AG08395 (cell line): ENCODE measurements around the gene MYO7B.
"Not testable (repeated sequence)": the region's sequence is repeated elsewhere in the genome, so short reads cannot be mapped to it uniquely, and the experiment has no call there.

Experiments used
- DNase-seq: peaks from one replicate; pipeline ENCODE4 v3.0.0; 2012; ENCODE audit warnings: mixed read lengths, low spot score

The MYO7B gene

GRCh38 chr2:127524198-127524834 lies 11.2 kb upstream of the MYO7B start:
- not testable (repeated sequence) for DNase-seq

DNA sequence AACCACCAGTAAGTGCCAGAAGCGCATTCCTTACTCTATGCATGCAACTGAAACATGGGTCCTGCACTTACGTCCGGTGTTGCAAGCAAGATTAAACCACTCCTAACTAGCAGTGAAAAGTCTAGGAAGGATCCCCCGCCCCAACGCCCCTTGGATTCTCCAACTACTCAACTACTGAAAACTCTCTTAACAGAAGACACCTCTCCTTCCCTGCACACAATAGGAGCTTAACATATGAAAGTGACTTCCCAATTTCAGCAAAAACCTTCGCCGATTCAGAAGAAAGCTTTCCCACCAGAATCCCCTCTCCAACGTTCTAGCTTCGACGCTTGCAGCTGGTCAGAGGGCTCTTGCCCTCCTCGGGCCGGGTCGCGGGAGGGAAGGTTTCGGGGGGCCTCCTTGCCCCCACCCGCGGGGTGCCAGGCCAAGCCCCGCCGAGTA lies 9.8 kb upstream of the MYO7B start:
- DNase-seq = peak; percentile 54

DNA sequence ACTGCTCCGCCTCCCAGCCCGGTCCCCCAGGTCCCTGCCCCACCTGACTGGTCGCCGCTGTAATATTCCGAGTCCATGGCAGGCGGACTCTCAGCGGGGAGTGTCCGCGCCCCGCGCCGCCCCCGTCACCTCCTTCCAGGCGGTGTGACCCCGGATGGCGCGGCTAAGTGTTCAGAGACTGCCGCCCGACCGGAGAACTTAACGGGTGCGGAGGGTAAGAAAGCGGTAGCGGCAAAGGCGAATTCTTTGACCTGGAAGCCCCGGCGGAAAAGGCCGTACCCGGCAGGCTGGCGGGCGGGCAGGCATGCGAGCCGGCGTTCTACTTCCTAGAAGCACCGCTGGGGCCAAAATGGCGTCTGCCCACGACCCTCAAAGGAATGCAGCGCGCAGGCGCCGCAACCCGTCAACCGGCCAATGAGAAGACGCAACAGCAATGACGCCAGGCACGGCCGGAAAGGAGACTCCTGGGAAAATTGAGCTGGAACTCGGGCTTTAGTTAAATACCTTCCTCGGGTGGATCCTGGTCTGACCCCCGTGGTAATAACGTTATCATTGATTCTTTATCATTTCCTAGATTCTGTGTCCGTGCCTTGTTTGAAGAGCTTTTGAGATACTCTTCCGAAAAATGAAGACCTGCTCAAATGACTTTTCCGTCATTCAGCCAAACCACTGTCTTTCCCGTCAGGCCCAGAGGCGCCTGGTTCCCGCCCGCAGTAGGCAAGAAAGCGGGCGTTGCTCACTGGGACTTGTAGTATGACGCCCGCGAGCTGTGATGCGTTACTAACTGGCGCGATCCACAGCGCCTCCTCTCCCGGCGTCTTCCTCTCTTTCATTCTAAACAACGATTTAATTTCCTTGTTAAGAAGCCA lies 9.1 kb upstream of the MYO7B start, which contains the start of gene IWS1:
Gene IWS1, minus strand, starts transcription at position 358 of the 869 bp plus-strand sequence. Its CDS starts 281 bp downstream, at position 77.
- DNase-seq = peak; percentile 97

GRCh38 chr2:127527001-127527804 lies 8.3 kb upstream of the MYO7B start:
- DNase-seq = no peak

GRCh38 chr2:127528487-127528886 lies 7.0 kb upstream of the MYO7B start:
- DNase-seq = no peak

GRCh38 chr2:127529416-127529815 lies 6.1 kb upstream of the MYO7B start:
- DNase-seq = not testable (repeated sequence)

GRCh38 chr2:127530245-127531140 lies 5.0 kb upstream of the MYO7B start:
- DNase-seq = no peak

- DNase-seq = peak; percentile 46
Measured at GRCh38 chr2:127531221-127531648, 4.2 kb upstream of the MYO7B start.

DNA sequence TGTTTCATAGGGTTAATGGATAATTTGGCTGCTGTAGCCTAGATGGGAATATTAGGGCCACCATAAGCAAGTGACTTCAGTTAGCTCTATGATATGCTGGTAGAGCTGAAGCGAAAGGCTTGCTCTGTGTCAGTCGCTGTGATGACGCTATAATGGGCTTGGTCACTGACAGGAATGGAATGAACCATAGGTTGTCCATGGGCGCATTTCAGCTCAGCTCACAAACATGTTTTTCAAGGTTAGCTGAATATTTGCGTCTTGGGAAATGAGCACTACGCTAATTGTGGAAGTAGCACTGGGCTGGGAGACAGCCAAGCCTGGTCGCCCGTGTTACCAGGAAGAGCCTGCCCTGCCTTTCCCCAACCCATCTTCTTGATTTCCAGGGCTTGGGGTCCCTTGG lies 3.2 kb upstream of the MYO7B start:
- no peak for DNase-seq

- DNase-seq = no peak
Measured at GRCh38 chr2:127535918-127536317, 435 bp downstream of the MYO7B start.

GRCh38 chr2:127536707-127537541 lies 1.4 kb downstream of the MYO7B start:
- no peak for DNase-seq

GRCh38 chr2:127537644-127538043 lies 2.2 kb downstream of the MYO7B start:
- DNase-seq = no peak

- no peak for DNase-seq
Measured at GRCh38 chr2:127541809-127542208, 6.3 kb downstream of the MYO7B start.

GRCh38 chr2:127542231-127542630 lies 6.7 kb downstream of the MYO7B start:
- DNase-seq = no peak

DNA sequence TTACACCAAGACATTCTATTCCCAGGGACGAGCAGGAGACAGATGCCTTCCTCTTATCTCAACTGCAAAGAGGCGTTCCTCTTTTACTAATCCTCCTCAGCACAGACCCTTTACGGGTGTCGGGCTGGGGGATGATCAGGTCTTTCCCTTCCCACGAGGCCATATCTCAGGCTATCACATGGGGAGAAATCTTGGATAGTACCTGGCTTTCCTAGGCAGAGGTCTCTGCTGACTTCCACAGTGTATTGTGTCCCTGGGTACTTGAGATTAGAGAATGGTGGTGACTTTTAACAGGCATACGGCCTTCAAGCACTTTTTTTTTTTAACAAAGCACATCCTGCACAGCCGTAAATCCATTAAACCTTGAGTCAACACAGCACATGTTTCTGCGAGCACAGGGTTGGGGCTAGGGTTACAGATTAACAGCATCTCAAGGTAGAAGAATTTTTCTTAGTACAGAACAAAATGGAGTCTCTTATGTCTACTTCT lies 7.6 kb downstream of the MYO7B start:
- not testable (repeated sequence) for DNase-seq

DNA sequence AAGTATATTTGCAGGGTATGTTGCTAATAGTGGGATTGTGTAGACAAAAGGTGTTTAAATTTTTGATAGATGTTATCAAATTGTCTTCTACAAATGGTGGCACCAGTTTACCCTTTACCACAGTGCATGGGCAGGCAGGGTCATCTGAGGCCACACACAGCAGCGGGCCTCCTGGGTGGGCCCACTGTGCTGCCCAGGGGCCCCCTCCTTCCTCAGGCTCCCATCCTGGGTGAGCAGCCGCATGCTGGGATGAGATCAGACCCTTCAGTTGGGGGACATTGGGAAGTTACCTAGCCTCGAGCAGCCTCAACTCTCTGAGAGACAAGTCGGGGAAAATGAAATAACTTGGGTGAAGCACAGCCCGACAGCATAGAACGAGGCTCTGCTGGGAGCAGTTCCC lies 9.7 kb downstream of the MYO7B start:
- DNase-seq = no peak

- DNase-seq = no peak
Measured at GRCh38 chr2:127545796-127546195, 10.3 kb downstream of the MYO7B start.

- no peak for DNase-seq
Measured at GRCh38 chr2:127546797-127547196, 11.3 kb downstream of the MYO7B start.

DNA sequence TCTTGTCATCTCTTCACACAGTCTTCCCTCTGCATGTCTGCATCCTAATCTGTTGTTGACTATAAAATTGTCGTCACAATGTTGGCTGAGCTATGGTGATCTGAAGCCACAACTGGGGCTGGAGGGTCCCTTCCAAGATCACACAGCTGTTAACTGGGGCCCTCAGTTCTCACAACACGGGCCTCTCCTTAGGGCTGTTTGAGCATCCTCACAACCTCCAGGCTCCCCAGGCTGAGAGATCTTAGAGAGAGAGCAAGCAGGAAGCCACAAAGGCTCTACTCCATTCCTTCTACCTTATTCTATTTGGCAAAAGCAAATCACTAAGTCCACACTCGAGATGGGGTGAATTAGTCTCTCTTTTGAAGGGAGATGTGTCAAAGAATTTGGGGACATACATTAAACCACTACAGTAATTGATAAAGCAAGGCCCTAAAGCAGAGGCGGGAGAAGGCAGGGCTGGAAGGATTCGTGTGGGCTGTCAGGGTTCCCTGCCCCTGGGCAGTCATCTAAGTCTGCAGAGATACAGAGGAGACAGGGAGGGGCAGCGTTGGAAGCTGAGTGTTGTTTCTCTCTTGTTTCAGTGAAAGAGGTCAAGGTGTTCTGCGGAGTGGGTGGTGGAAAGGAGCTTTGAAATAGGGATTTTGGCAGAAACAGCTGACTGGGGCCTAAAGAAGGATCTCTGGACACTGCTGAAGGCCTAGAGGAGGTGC lies 15.9 kb downstream of the MYO7B start:
- no peak for DNase-seq

- DNase-seq = no peak
Measured at GRCh38 chr2:127552336-127552735, 16.9 kb downstream of the MYO7B start.
